Natural killer cell treated with Interleukin-12 subunit alpha and Interleukin-12 subunit beta and Interleukin-15 and Interleukin-18, amount 100 ng/mL, for 72 hours (primary cell): ENCODE measurements around the gene SET. TPM values are rescaled to one million over a fixed set of nuclear protein-coding genes. Genes with fewer than 3 reads are reported as not detected.

Source experiments
- ATAC-seq, 2 donors: fragments of 150-1000 bp; cut with Tn5 transposase in 1 of 2; sonication (Bioruptor Pico), chemical (Tn5 transposase) in 1 of 2; 2 replicates each; pipeline ENCODE4 v1.10.0; 2021
- DNase-seq: peaks from one replicate; pipeline ENCODE4 v3.0.0; 2022; ENCODE audit warnings: low spot score
- H3K27ac Mint-ChIP-seq, 2 donors: 1 replicate in 1 of 2; 2 replicates in 1 of 2; pipeline ENCODE4 v1.8.0; 2022; ENCODE audit warnings: mixed read lengths in 2 of 2, mild to moderate bottlenecking in 1 of 2, moderate library complexity in 1 of 2
- H3K27me3 Mint-ChIP-seq, 2 donors: 1 replicate in 1 of 2; 2 replicates in 1 of 2; pipeline ENCODE4 v1.8.0; 2022; ENCODE audit warnings: mixed read lengths in 2 of 2
- H3K36me3 Mint-ChIP-seq: one replicate; pipeline ENCODE4 v1.8.0; 2022; ENCODE audit warnings: mixed read lengths
- H3K4me1 Mint-ChIP-seq, 2 donors: 1 replicate in 1 of 2; 2 replicates in 1 of 2; pipeline ENCODE4 v1.8.0; 2022; ENCODE audit warnings: low read depth in 2 of 2, mixed read lengths in 2 of 2, mild to moderate bottlenecking in 1 of 2
- H3K4me3 Mint-ChIP-seq: one replicate; pipeline ENCODE4 v1.8.0; 2022; ENCODE audit warnings: mixed read lengths
- H3K9me3 Mint-ChIP-seq: 2 replicates; pipeline ENCODE4 v1.8.0; 2022; ENCODE audit warnings: mixed read lengths
- total RNA-seq, 2 donors: library from RNA; stranded (reverse); gene quantifications; one replicate each; pipeline ENCODE4 v1.2.3, GENCODE V29; 2022

The SET gene
- total RNA-seq, 2 donors from 2014 or later = 495 to 800 TPM

DNA sequence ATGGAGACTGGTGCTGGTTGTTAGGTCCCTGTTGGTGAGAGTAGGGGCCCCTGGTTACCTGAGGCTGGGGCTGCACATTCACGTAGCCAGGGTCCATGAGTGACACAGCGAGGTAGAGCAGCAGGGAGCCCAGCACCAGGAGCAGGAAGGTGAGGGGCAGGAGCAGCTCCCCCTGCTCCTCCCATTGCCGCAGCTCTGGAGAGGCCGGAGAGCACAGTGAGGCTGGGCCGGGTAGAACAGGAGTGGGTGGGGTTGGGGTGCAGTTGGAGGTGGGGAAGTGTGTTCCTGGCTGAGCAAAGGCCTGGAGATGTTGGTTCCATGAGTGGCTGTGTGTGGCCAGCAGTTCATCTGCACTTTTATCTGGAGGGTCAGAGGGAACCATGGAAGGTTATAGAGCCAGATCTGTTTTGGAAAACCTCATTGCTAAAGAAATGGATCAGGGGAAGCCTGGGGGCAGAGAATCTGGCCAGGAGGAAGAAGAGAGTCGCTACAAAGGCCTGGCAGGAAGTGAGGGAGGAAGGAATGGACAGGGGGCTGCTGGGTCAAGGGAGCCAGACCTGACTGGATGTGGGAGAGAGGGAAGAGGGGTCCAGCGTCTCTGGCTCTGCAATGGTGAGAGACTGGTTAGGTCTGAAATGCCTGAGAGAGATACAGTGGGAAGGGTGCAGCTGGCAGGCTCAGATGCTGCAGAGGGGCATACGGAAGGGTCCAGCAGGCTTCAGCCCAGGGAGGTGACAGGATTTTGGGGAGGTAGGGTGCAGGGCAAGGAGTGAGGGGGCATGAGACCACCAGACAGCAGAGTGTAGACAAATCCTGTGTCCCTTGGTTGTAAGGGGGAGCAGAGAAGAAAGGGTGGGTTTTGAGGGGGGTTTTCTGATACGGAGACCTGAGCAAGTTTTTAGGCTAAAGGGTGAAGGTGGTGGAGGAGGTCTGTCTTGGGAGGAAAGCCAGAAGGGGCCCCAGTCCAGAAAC lies 33.6 kb downstream of the SET start:
- DNase-seq = no peak
- Mint-ChIP-seq H3K4me3 (peak overlapping the region; percentile 95), H3K27ac (peak overlapping the region; percentile 75 to 89), H3K36me3 (no peaks in the 10 kb centered on the region), H3K9me3 (no peaks in the 10 kb centered on the region), H3K4me1 (peaks cover 32 to 35% of the 10 kb centered on the region in 2 donors), H3K27me3 (no peaks in the 10 kb centered on the region)
- no peak for ATAC-seq

- Mint-ChIP-seq H3K9me3 (no peaks in the 10 kb centered on the region), H3K4me1 (peaks cover 32 to 35% of the 10 kb centered on the region in 2 donors), H3K36me3 (no peaks in the 10 kb centered on the region), H3K27me3 (no peaks in the 10 kb centered on the region), H3K27ac (peak overlapping the region; percentile 75 to 89), H3K4me3 (peak overlapping the region; percentile 95)
- ATAC-seq = no peak
- no peak for DNase-seq
Measured at GRCh38 chr9:128723352-128723865, 34.4 kb downstream of the SET start.

DNA sequence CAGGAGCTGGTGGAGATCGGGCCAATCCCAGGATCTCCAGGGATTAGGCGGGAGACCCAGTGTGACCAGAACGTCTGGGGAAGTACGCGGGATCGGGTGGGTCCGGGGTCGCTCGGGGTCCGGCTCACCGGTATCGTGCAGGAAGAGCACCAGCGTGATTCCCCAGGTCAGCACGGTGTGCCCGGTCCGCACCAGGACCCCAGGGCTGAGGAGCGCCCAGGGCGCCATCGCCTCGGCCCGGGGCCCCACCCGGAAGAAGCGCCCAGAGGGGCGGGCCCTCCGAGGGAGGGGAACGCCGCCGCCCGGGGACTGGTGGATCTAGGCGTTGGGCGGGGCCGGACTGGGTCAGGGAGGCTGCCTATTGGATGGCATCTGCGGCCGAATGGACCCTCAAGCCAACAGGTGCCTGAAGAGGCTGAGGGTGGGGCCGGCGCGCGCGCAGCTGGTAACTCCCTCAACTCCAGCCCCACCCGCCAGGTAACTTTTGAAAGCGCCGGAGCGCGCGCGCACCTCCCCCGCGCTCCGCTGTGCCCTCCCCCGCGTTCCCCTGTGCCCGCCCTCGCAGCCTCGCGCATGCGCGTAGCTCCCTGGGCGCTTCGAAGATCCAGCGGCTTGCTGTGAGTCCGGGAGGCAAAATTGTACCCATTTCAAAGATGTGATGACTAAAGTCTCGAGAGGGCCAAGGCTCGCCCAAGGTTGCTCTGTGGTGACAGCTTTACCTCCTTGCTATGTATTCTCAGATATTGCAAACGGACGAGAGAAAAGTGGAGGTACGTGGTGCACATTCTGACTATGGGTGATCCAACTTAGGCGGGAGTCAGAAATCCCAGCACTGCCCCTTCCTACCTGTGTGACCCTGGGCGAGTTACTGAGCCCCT lies 35.1 kb downstream of the SET start, which contains the start of gene ZDHHC12:
Gene ZDHHC12, minus strand, starts transcription at position 262 of the 878 bp plus-strand sequence. Its CDS starts 34 bp downstream, at position 228.
- H3K9me3 Mint-ChIP-seq = no peaks in the 10 kb centered on the region
- H3K36me3 Mint-ChIP-seq = no peaks in the 10 kb centered on the region
- peak within 1 kb of the TSS; percentile 75 to 89 for H3K27ac Mint-ChIP-seq
- no peaks in the 10 kb centered on the region for H3K27me3 Mint-ChIP-seq
- ATAC-seq (peak; percentile 99), DNase-seq (peak; percentile 100)
- H3K4me3 Mint-ChIP-seq = peak within 1 kb of the TSS; percentile 95
- peaks cover 32 to 35% of the 10 kb centered on the region in 2 donors for H3K4me1 Mint-ChIP-seq

GRCh38 chr9:128724744-128725211 lies 35.8 kb downstream of the SET start:
- Mint-ChIP-seq H3K4me1 (peaks cover 32 to 35% of the 10 kb centered on the region in 2 donors), H3K36me3 (no peaks in the 10 kb centered on the region)

GRCh38 chr9:128727640-128728248 lies 38.7 kb downstream of the SET start:
- Mint-ChIP-seq H3K4me3 (no peak overlapping the region), H3K27me3 (no peaks in the 10 kb centered on the region), H3K9me3 (no peaks in the 10 kb centered on the region), H3K27ac (no peak overlapping the region), H3K4me1 (peaks cover 26 to 28% of the 10 kb centered on the region in 2 donors), H3K36me3 (no peaks in the 10 kb centered on the region)
- ATAC-seq (no peak), DNase-seq (no peak)

More at GRCh38 chr9:128724744-128725211, 35.8 kb downstream of the SET start:
- no peak for DNase-seq
- Mint-ChIP-seq H3K9me3 (no peaks in the 10 kb centered on the region), H3K27ac (peak overlapping the region; percentile 75 to 89), H3K4me3 (peak overlapping the region; percentile 95), H3K27me3 (no peaks in the 10 kb centered on the region)
- peak in 1 of 2 donors; percentile 26 for ATAC-seq

- Mint-ChIP-seq H3K4me3 (no peak overlapping the region), H3K36me3 (no peaks in the 10 kb centered on the region), H3K27ac (no peak overlapping the region), H3K27me3 (no peaks in the 10 kb centered on the region), H3K9me3 (no peaks in the 10 kb centered on the region), H3K4me1 (peaks cover 20 to 23% of the 10 kb centered on the region in 2 donors)
- DNase-seq (no peak), ATAC-seq (no peak)
Measured at GRCh38 chr9:128728298-128728697, 39.3 kb downstream of the SET start.

DNA sequence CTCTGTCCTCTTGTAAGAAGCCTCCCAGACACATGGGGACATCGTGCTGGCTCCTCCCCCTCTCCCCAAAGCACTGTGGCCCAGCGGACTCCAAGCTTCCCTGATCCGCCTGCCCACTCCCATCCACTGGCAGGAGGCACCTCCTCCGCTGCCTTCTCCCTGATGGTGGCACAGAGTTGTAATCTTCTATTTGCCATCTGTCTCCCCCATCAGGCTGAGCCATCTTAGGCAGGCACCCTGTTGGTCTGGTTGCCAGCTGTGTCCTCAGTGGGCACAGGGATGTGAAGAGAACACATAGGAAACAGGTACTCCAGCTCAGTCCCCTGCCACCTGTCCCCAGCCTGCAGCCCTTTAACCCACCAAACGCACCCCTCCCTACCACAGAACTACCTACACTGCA lies 40.3 kb downstream of the SET start:
- ATAC-seq (no peak), DNase-seq (no peak)
- Mint-ChIP-seq H3K9me3 (no peaks in the 10 kb centered on the region), H3K4me1 (peaks cover 14 to 17% of the 10 kb centered on the region in 2 donors), H3K27me3 (no peaks in the 10 kb centered on the region), H3K36me3 (no peaks in the 10 kb centered on the region), H3K4me3 (no peak overlapping the region), H3K27ac (no peak overlapping the region)

DNA sequence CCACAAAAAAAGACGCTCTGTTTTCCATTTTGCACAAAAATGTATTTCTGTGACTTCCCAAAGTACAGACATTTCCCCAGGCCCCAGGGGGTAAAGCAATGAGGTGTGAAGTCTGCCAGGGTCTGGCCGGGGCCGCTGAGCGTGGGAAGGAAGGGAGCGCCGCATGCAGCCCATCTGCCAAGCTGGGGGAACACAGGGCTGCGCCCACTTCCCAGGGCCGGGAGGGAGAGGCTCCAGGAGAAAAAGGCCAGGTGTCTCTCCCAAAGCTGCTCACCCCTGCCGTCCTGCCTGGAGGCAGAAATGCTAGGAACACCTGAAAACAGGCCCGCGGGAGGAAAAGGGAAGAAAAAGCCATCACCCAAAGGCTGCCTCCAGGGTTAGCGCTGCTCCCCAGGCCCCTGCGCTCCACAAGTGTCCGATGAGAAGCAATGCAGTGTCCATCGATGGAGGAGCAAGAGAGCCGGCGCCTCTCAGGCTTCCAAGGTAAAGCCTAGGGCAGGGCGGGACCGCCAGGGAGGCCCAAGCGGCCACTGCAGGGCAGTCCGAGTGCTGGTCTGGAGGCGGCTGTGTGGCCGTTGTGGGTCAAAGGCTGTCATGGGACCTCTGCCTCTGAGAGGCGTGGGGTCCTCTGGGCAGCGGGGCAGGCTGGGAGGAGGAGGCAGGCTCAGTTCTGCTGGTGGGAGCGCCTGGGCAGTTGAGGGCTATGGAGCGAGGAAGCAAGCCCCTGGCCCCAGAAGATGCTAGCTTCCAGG lies 40.9 kb downstream of the SET start:
- H3K36me3 Mint-ChIP-seq = no peaks in the 10 kb centered on the region
- DNase-seq (no peak), ATAC-seq (no peak)
- no peaks in the 10 kb centered on the region for H3K9me3 Mint-ChIP-seq
- peaks cover 8 to 11% of the 10 kb centered on the region in 2 donors for H3K4me1 Mint-ChIP-seq
- no peak overlapping the region for H3K27ac Mint-ChIP-seq
- H3K4me3 Mint-ChIP-seq = no peak overlapping the region
- no peaks in the 10 kb centered on the region for H3K27me3 Mint-ChIP-seq

GRCh38 chr9:128731093-128731492 lies 42.1 kb downstream of the SET start:
- Mint-ChIP-seq H3K36me3 (no peaks in the 10 kb centered on the region), H3K27ac (no peak overlapping the region), H3K4me3 (no peak overlapping the region), H3K27me3 (no peaks in the 10 kb centered on the region), H3K9me3 (no peaks in the 10 kb centered on the region), H3K4me1 (peaks cover under 1 to 1% of the 10 kb centered on the region in 2 donors)
- ATAC-seq (no peak), DNase-seq (no peak)

DNA sequence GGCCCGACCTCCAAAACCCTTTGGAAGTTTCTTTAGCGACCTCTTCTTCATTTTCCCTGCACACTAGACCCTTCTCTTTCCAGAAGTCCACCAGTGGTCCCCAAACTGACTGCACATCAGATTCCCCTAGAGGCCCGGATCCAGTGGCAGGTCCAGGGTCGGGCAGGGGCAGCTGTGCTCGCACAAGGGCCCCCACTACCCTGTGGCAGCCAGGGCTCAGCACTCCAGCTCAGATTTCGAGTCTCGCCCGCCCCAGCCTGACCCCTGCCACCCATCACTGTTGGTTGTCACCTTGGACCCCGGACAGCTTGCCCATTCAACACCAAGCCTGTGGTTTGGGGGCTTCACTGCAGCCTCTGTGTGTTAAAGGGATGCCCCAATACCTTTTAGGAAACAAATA lies 42.7 kb downstream of the SET start:
- H3K4me3 Mint-ChIP-seq = no peak overlapping the region
- no peaks in the 10 kb centered on the region for H3K27me3 Mint-ChIP-seq
- no peak overlapping the region for H3K27ac Mint-ChIP-seq
- no peaks in the 10 kb centered on the region for H3K36me3 Mint-ChIP-seq
- no peaks in the 10 kb centered on the region for H3K9me3 Mint-ChIP-seq
- DNase-seq = no peak
- no peak for ATAC-seq
- no peaks in the 10 kb centered on the region for H3K4me1 Mint-ChIP-seq

DNA sequence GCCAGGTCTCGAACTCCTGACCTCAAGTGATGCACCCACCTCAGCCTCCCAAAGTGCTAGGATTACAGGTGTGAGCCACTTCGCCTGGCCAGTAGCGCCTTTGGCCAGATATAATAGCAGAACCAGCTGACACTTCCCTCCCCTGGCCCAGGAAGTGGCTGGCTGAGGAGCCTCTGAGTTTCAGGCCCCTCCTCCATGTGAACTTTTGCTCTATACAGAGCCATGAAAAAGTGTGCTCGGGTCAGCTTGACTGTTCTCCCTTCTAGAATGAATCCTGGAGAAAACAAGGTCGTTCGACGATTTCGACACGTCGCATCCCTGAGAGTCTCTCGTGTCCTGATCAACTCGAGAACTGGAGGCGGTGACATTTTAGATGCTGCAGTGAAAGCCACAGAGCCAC lies 43.6 kb downstream of the SET start:
- Mint-ChIP-seq H3K36me3 (no peaks in the 10 kb centered on the region), H3K4me3 (no peak overlapping the region), H3K4me1 (no peaks in the 10 kb centered on the region), H3K27me3 (no peaks in the 10 kb centered on the region), H3K9me3 (no peaks in the 10 kb centered on the region), H3K27ac (no peak overlapping the region)
- ATAC-seq (no peak), DNase-seq (no peak)

- no peaks in the 10 kb centered on the region for H3K36me3 Mint-ChIP-seq
Measured at GRCh38 chr9:128733256-128733655, 44.2 kb downstream of the SET start.

More at GRCh38 chr9:128733256-128733655, 44.2 kb downstream of the SET start:
- H3K4me1 Mint-ChIP-seq = no peaks in the 10 kb centered on the region
- DNase-seq (no peak), ATAC-seq (no peak)
- H3K27me3 Mint-ChIP-seq = no peaks in the 10 kb centered on the region
- H3K27ac Mint-ChIP-seq = no peak overlapping the region
- H3K4me3 Mint-ChIP-seq = no peak overlapping the region
- no peaks in the 10 kb centered on the region for H3K9me3 Mint-ChIP-seq
